Endothelial cell of umbilical vein (primary cell): ENCODE results near the gene H2BK1. TPM values are rescaled to one million over a fixed set of nuclear protein-coding genes. Genes with fewer than 3 reads are reported as not detected.

Experiments used
- BruUV-seq: library from RNA; stranded (reverse); fragments of 400-500 nt; replicated peaks from 2 replicates; lab custom pipeline; 2021; lab: Mats Ljungman, UMichigan
- CTCF ChIA-PET: fragments of 300-600, 350-600 bp; sonication (Branson Sonifier 250); formaldehyde crosslinking; loops from one replicate; lab custom pipeline; 2021; ENCODE audit warnings: antibody characterized with exemption, inconsistent platforms; lab: Charles Lee
- POLR2A ChIA-PET: fragments of 300-600, 350-600 bp; sonication (Branson Sonifier 250); formaldehyde crosslinking; loops from one replicate; lab custom pipeline; 2021; ENCODE audit warnings: antibody characterized with exemption, inconsistent platforms; lab: Charles Lee
- DNase-seq: peaks from one replicate; pipeline ENCODE4 v3.0.0-alpha.2; 2011; ENCODE audit warnings: low read depth, low spot score
- FAIRE-seq: peaks from 2 replicates; lab custom pipeline; 2011; peaks lifted over from hg19 to GRCh38; lab: Jason Lieb, UNC
- H2AFZ ChIP-seq: 2 replicates; pipeline ENCODE4 v1.6.0; 2012; ENCODE audit warnings: low read depth, low read length, control low read depth, inconsistent platforms
- H3K27ac ChIP-seq: 2 replicates; pipeline ENCODE4 v1.5.1; 2011; ENCODE audit warnings: low read depth, mild to moderate bottlenecking, control low read depth, low read length, moderate library complexity; ENCODE audit not compliant: insufficient read depth
- H3K27me3 ChIP-seq, 2 experiments: 2 replicates each; pipeline versions ENCODE4 v1.6.0 to v1.6.1; 2011; ENCODE audit warnings: low read length in 2 of 2, mixed read lengths in 1 of 2; ENCODE audit not compliant: control insufficient read depth in 2 of 2, insufficient read depth in 2 of 2
- H3K36me3 ChIP-seq, 2 experiments: 2 replicates in 1 of 2; 3 replicates in 1 of 2; pipeline ENCODE4 v1.5.1; 2011; ENCODE audit warnings: low read length in 2 of 2, mild to moderate bottlenecking in 1 of 2, moderate library complexity in 1 of 2; ENCODE audit not compliant: control insufficient read depth in 2 of 2, insufficient read depth in 2 of 2; ENCODE audit errors: extremely low read depth in 1 of 2
- H3K4me1 ChIP-seq: 3 replicates; pipeline ENCODE4 v1.5.1; 2011; ENCODE audit warnings: mild to moderate bottlenecking, low read length; ENCODE audit not compliant: control insufficient read depth, insufficient read depth; ENCODE audit errors: extremely low read depth
- H3K4me2 ChIP-seq: 2 replicates; pipeline ENCODE4 v1.6.1; 2011; ENCODE audit warnings: low read length, control low read depth, mixed read lengths; ENCODE audit not compliant: insufficient read depth
- H3K4me3 ChIP-seq, 3 experiments: fragments of 200-600 bp in 1 of 3; sonication (generic), shearing (Covaris generic) in 1 of 3; replicated peaks in 1 of 3; 2 replicates each; pipeline ENCODE4 v1.5.1; 2011 to 2016; ENCODE audit warnings: control low read depth in 3 of 3, low read length in 3 of 3, mild to moderate bottlenecking in 2 of 3, inconsistent platforms in 1 of 3, low read depth in 1 of 3, moderate library complexity in 1 of 3; ENCODE audit not compliant: insufficient read depth in 1 of 3
- H3K79me2 ChIP-seq: 2 replicates; pipeline ENCODE4 v1.6.0; 2012; ENCODE audit warnings: low read length, inconsistent platforms; ENCODE audit not compliant: control insufficient read depth, insufficient read depth
- H3K9ac ChIP-seq: replicated peaks from 2 replicates; pipeline ENCODE3; 2011; ENCODE audit warnings: low read length, control low read depth; ENCODE audit not compliant: insufficient read depth; ENCODE audit errors: extremely low read depth
- H3K9me1 ChIP-seq: replicated peaks from 3 replicates; pipeline ENCODE4 v1.6.0; 2011; ENCODE audit warnings: mild to moderate bottlenecking, low read length; ENCODE audit not compliant: control insufficient read depth, insufficient read depth; ENCODE audit errors: extremely low read depth
- H3K9me3 ChIP-seq: replicated peaks from 2 replicates; pipeline ENCODE4 v1.5.1; 2012; ENCODE audit warnings: low read length, inconsistent platforms; ENCODE audit not compliant: control insufficient read depth, insufficient read depth
- H4K20me1 ChIP-seq: replicated peaks from 2 replicates; pipeline ENCODE3; 2011; ENCODE audit warnings: mild to moderate bottlenecking, low read length; ENCODE audit not compliant: control insufficient read depth, insufficient read depth; ENCODE audit errors: extremely low read depth
- EZH2 ChIP-seq: IDR thresholded peaks from 2 replicates; pipeline ENCODE4 v1.6.1; 2012; ENCODE audit warnings: borderline replicate concordance, low read depth, mild to moderate bottlenecking, moderate library complexity, low read length, inconsistent platforms; ENCODE audit not compliant: severe bottlenecking
- FOS ChIP-seq: IDR thresholded peaks from 2 replicates; pipeline ENCODE4 v1.6.1; 2011; ENCODE audit warnings: mild to moderate bottlenecking, low read length, moderate library complexity, borderline replicate concordance; ENCODE audit not compliant: insufficient read depth
- GATA2 ChIP-seq: IDR thresholded peaks from 2 replicates; pipeline ENCODE4 v1.7.0; 2011; ENCODE audit warnings: low read depth, mild to moderate bottlenecking, moderate library complexity, mixed read lengths, low read length; ENCODE audit not compliant: insufficient read length, insufficient read depth
- JUN ChIP-seq: IDR thresholded peaks from 2 replicates; pipeline ENCODE4 v1.6.1; 2011; ENCODE audit warnings: borderline replicate concordance, low read depth; ENCODE audit not compliant: insufficient read length, insufficient read depth
- MAX ChIP-seq: IDR thresholded peaks from 2 replicates; pipeline ENCODE4 v1.6.1; 2011; ENCODE audit not compliant: insufficient read depth, insufficient read length
- MYC ChIP-seq: IDR thresholded peaks from one replicate; pipeline ENCODE4 v1.6.1; 2011; ENCODE audit warnings: mild to moderate bottlenecking, low read depth, low read length
- POLR2A ChIP-seq: IDR thresholded peaks from 2 replicates; pipeline ENCODE4 v1.6.1; 2012; ENCODE audit warnings: low read depth, mild to moderate bottlenecking, control low read depth, low read length
- POLR2AphosphoS5 ChIP-seq: IDR thresholded peaks from 2 replicates; pipeline ENCODE4 v1.6.1; 2012; ENCODE audit warnings: low read depth, mild to moderate bottlenecking, control low read depth, low read length, moderate library complexity; ENCODE audit not compliant: insufficient read depth
- dilution Hi-C: fragments of 300-500 bp; cut with MboI; formaldehyde crosslinking; loops from one replicate; pipeline ENCODE4 v1.15.0; 2019; ENCODE audit warnings: low sequenced_read_pairs; ENCODE audit not compliant: extremely low pct_ligation_motif_present
- intact Hi-C: fragments of 100-400 bp; cut with micrococcal nuclease; formaldehyde crosslinking; loops from one replicate; pipeline ENCODE4 v1.10.0; 2022
- polyA plus RNA-seq, 4 experiments: library from polyadenylated mRNA; depleted of rRNA in 3 of 4; stranded (reverse) in 3 of 4; unstranded in 1 of 4; fragments of >200 nt; gene quantifications; 2 replicates each; pipeline versions ENCODE4 v1.2.1 to v1.2.3, GENCODE V29; 2011 to 2012; ENCODE audit warnings: missing spikeins in 1 of 4
- total RNA-seq: library from RNA; stranded (reverse); gene quantifications from 2 replicates; pipeline ENCODE4 v1.2.3, GENCODE V29; 2021
- TF ChIP-seq, protein P1 (sequence below), 2 donors: IDR thresholded peaks; 1 replicate in 1 of 2; 2 replicates in 1 of 2; pipeline ENCODE4 v1.5.1; 2011; ENCODE audit warnings: low read length in 2 of 2, mild to moderate bottlenecking in 2 of 2, moderate library complexity in 2 of 2, control low read depth in 1 of 2, inconsistent platforms in 1 of 2, low read depth in 1 of 2; ENCODE audit not compliant: insufficient read depth in 1 of 2; ENCODE audit errors: extremely low read depth in 1 of 2

The H2BK1 gene
- total and polyA plus RNA-seq, 2 donors (not counting 3 experiments of a cell fraction or from before 2014, with no cell fraction given): not detected

DNA sequence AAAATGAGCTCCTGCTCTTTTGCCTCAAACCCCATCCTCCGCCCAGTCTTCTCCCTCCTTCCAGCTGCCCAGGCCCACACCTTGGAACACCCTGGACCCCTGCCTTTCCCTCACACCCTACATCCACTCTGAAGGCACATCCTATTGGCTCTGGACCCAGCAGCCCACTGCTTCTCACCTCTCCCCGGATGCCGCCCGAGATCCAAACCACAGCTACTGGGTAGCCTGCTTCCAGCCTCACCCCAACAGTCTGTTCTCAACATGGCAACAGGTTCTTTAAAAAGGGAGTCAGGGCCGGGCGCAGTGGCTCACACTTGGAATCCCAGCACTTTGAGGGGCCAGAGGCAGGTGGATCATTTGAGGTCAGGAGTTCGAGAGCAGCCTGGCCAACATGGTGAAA, 47.7 kb upstream of the H2BK1 start:
- no TSS peak for BruUV-seq
- H3K9me1 ChIP-seq: no peaks in the 10 kb centered on the region
- H3K4me2 ChIP-seq: no peak overlapping the region
- no peak overlapping the region for H3K9ac ChIP-seq
- H3K36me3 ChIP-seq: no peaks in the 10 kb centered on the region
- peaks cover 9 to 10% of the 10 kb centered on the region in 2 experiments for H3K27me3 ChIP-seq
- ChIA-PET POLR2A (no interaction called here), CTCF (interaction anchor here (0.8 to 3.2 kb wide), 2 partner anchors 12 to 14 kb away, joined by 4 to 17 read pairs; no protein-coding TSS in a partner anchor)
- FAIRE-seq (no peak), DNase-seq (no peak)
- H3K4me3 ChIP-seq: no peak overlapping the region
- H3K9me3 ChIP-seq: no peaks in the 10 kb centered on the region
- intact Hi-C loops: no loop called here
- H3K79me2 ChIP-seq: no peaks in the 10 kb centered on the region
- TF ChIP-seq GATA2 (no peak), POLR2AphosphoS5 (no peak), MYC (no peak), POLR2A (no peak), EZH2 (no peak), MAX (no peak), JUN (no peak), FOS (no peak)
- TF ChIP-seq, protein P1, sequence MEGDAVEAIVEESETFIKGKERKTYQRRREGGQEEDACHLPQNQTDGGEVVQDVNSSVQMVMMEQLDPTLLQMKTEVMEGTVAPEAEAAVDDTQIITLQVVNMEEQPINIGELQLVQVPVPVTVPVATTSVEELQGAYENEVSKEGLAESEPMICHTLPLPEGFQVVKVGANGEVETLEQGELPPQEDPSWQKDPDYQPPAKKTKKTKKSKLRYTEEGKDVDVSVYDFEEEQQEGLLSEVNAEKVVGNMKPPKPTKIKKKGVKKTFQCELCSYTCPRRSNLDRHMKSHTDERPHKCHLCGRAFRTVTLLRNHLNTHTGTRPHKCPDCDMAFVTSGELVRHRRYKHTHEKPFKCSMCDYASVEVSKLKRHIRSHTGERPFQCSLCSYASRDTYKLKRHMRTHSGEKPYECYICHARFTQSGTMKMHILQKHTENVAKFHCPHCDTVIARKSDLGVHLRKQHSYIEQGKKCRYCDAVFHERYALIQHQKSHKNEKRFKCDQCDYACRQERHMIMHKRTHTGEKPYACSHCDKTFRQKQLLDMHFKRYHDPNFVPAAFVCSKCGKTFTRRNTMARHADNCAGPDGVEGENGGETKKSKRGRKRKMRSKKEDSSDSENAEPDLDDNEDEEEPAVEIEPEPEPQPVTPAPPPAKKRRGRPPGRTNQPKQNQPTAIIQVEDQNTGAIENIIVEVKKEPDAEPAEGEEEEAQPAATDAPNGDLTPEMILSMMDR (IDR thresholded peaks at IDR 0.05; ENCODE audit: extremely low read depth in 1 of 2, insufficient read depth in 1 of 2, low read depth in 1 of 2, low read length in 2 of 2): no peak
- no peaks in the 10 kb centered on the region for H4K20me1 ChIP-seq
- no peak overlapping the region for H2AFZ ChIP-seq
- no peak overlapping the region for H3K27ac ChIP-seq
- H3K4me1 ChIP-seq: no peaks in the 10 kb centered on the region
- dilution Hi-C loops: no loop called here
